ENCODE data around the gene STK17A.

STK17A gene

DNA sequence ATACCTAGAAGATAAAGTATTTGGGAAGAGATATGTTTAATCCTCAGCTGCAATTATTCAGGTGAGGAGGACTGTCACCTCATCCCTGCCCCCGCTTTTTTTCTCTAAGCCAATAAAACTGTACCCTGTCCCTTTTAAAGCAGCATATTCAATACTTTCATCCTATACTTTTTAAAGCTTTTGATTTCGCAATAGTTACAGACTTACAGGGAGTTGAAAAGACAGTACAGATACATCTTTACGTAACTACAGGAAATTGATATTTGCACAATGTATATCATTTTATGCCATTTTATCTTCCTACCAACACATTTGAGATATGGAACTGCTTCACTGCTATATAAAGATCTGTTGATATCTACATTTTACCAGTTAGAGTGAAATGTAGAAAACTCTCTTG lies 47.6 kb downstream of the STK17A start:
- ChIA-PET CTCF (interaction anchor here (1.1 to 2.6 kb wide), 4 partner anchors 14 to 209 kb away, joined by 4 to 11 read pairs (median 8); partner anchors contain the start of gene STK17A), POLR2A (interaction anchor here (0.9 kb wide), 1 partner anchor 48 kb away, joined by 3 read pairs; the partner anchor contains the start of gene STK17A)
- TF ChIP-seq, protein P1, sequence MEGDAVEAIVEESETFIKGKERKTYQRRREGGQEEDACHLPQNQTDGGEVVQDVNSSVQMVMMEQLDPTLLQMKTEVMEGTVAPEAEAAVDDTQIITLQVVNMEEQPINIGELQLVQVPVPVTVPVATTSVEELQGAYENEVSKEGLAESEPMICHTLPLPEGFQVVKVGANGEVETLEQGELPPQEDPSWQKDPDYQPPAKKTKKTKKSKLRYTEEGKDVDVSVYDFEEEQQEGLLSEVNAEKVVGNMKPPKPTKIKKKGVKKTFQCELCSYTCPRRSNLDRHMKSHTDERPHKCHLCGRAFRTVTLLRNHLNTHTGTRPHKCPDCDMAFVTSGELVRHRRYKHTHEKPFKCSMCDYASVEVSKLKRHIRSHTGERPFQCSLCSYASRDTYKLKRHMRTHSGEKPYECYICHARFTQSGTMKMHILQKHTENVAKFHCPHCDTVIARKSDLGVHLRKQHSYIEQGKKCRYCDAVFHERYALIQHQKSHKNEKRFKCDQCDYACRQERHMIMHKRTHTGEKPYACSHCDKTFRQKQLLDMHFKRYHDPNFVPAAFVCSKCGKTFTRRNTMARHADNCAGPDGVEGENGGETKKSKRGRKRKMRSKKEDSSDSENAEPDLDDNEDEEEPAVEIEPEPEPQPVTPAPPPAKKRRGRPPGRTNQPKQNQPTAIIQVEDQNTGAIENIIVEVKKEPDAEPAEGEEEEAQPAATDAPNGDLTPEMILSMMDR (IDR thresholded peaks at IDR 0.05; ENCODE audit: insufficient read depth, low read length, missing control alignments), result no peak
- DNase-seq (ENCODE audit: low read depth, low spot score), result no peak
- H3K4me3 ChIP-seq (ENCODE audit: low read depth, low read length), result no peak overlapping the region

- ChIA-PET POLR2A (interaction anchor here (0.6 kb wide), 1 partner anchor 47 kb away, joined by 3 read pairs; no protein-coding TSS in a partner anchor), CTCF (interaction anchor here (2.7 to 4.3 kb wide), 2 partner anchors 49 to 69 kb away, joined by 10 to 15 read pairs; partner anchors contain the start of gene STK17A)
- no peak overlapping the region for H3K4me3 ChIP-seq (ENCODE audit: low read depth, low read length)
- TF ChIP-seq, protein P1 (IDR thresholded peaks at IDR 0.05; ENCODE audit: insufficient read depth, low read length, missing control alignments), result no peak
- no peak for DNase-seq (ENCODE audit: low read depth, low spot score)
Observed at GRCh38 chr7:43631559-43631958, 48.7 kb downstream of the STK17A start.

GRCh38 chr7:43632746-43633145 lies 49.8 kb downstream of the STK17A start:
- ChIA-PET POLR2A (no interaction called here), CTCF (interaction anchor here (2.7 to 4.3 kb wide), 2 partner anchors 50 to 68 kb away, joined by 10 to 15 read pairs; partner anchors contain the start of gene STK17A)
- no peak overlapping the region for H3K4me3 ChIP-seq (ENCODE audit: low read depth, low read length)
- DNase-seq (ENCODE audit: low read depth, low spot score), result no peak
- TF ChIP-seq, protein P1 (IDR thresholded peaks at IDR 0.05; ENCODE audit: insufficient read depth, low read length, missing control alignments), result no peak

DNA sequence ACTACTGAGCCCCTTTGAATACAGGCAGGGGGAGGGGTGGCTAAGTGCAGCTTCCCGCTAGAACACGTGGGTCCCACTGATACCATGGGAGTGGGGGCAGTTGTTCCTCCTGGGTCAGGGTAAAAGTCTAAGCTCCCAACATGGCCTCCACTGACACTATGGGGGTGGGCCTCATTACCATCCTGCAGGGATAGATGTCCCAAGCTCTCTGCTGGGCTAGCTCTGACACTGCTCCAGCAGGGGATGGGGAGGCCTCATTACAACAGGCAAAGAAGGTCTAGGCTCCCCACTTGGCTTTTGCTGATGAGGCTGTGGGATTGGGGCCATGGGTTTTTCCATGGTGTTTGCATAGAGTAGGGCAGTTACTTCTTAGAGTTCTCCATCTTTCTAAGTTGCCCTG lies 51.5 kb downstream of the STK17A start:
- POLR2A ChIA-PET, result interaction anchor here (0.6 kb wide), 1 partner anchor 64 kb away, joined by 3 read pairs; no protein-coding TSS in a partner anchor
- CTCF ChIA-PET, result interaction anchor here (0.9 to 4.3 kb wide), 2 partner anchors 11 to 66 kb away, joined by 4 to 15 read pairs; no protein-coding TSS in a partner anchor
- H3K4me3 ChIP-seq (ENCODE audit: low read depth, low read length), result no peak overlapping the region
- no peak for DNase-seq (ENCODE audit: low read depth, low spot score)
- TF ChIP-seq, protein P1 (IDR thresholded peaks at IDR 0.05; ENCODE audit: insufficient read depth, low read length, missing control alignments), result no peak

- POLR2A ChIA-PET, result no interaction called here
- no peak overlapping the region for H3K4me3 ChIP-seq (ENCODE audit: low read depth, low read length)
- TF ChIP-seq, protein P1 (IDR thresholded peaks at IDR 0.05; ENCODE audit: insufficient read depth, low read length, missing control alignments), result no peak
- CTCF ChIA-PET, result no interaction called here
- DNase-seq (ENCODE audit: low read depth, low spot score), result no peak
Observed at GRCh38 chr7:43636093-43636492, 53.2 kb downstream of the STK17A start.

GRCh38 chr7:43637114-43637806 lies 54.4 kb downstream of the STK17A start:
- no peak for DNase-seq (ENCODE audit: low read depth, low spot score)
- CTCF ChIA-PET, result interaction anchor here (2.2 to 3.3 kb wide), 2 partner anchors 12 to 55 kb away, joined by 7 to 33 read pairs; partner anchors contain the start of gene STK17A
- TF ChIP-seq, protein P1 (IDR thresholded peaks at IDR 0.05; ENCODE audit: insufficient read depth, low read length, missing control alignments), result no peak
- POLR2A ChIA-PET, result no interaction called here
- H3K4me3 ChIP-seq (ENCODE audit: low read depth, low read length), result no peak overlapping the region

Data from AG04449 (cell line).